Measurements from ENCODE around the gene TTC38. TPM values are rescaled to one million over a fixed set of nuclear protein-coding genes. Genes with fewer than 3 reads are reported as not detected.

The TTC38 gene
- total RNA-seq, 1 experiment from 2014 or later, result 37.0 TPM

DNA sequence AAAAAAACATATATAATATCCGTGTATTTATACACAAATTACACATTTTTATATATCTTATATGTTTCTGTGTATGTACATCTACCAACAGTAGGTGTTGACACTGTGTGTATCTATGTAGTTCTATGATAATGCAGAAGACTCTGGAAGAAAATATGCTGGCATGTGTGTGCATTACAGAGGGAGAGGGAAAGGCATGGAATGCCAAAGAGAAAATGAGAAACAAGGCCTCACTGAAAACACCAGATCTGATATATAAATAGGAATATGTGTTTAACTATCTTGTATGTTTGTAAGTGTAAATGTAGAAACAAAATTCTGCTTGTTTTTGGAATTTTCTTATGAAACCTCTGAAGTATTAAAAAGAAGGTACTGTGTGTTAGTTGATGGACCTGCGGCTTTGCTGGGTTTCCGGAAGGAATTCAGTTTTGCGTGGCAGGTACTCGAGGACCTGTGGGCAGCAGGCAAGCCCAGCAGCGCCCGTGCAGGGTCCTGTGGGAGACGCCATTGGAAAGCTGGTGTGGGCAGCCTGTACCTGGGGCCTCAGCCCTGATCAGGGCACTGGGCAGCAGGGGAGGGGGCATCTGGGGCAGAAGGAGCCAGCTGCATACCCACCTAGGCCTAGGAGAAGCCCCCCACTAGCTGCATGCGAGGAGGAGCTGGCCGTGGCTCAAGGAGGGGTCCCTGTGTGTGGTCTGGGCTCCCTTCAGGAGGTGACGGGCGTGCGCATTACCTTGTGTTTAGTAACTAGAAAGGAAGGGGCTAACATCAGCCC, 60.1 kb downstream of the TTC38 start:
- no peak for DNase-seq (ENCODE audit: low spot score)

DNA sequence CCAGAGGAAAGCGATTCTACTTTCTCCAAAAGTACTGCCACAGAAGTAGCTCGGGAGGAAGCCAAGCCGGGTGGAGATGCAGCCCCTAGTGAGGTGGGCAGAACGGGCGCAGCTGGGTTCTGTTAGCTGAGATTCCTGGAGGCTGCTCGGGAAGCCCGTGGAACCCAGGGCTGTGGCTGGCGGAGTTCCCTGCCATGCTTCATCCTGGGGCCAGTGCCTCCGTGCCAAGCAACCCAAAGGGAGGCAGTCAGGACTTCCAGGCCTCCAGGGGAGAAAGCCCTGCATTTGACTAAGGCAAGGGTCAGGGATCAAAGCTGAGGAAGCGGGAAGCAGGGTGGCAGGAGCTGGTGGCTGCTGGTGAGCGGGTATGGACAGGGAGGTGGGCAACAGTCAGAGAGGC, 61.0 kb downstream of the TTC38 start:
- no peak for DNase-seq (ENCODE audit: low spot score)

DNA sequence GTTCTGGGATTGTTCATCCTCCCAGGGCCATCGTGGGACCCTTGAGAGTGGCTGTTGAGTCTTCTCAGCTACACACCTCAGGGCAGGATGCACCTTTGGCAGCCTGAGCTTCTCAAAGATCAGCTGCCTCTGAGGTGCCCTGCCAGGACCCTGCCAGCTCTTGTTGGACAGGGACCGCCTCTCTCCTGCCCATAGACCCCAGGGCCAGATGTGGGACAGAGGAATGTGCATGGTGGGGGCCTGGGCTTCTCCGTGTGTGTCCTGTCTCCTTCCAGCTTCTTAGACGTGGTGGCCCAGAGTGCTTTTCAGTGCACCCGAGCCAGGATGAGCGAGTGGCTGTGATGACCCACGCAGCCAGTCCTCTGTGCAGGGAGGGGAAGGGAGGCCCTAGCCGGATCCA, 61.8 kb downstream of the TTC38 start:
- no peak for DNase-seq (ENCODE audit: low spot score)

DNA sequence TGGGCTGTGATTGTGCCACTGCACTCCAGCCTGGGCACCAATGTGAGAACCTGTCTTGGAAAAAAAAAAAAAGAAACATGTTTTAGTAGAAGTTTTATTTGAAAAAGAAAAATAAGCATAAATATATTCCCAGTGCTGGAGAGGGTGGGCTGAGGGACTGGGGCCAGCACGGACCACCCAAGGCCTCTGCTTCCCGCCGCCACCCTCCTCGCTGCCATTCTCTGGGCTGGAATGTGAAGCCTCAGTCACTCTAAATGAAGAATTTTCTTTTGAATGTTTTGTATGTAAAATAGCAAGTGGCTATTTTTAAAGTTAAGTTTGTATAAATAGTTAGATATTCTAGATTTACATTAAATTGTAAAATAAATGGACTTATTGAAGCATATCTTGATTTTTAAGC, 62.6 kb downstream of the TTC38 start:
- no peak for DNase-seq (ENCODE audit: low spot score)

DNA sequence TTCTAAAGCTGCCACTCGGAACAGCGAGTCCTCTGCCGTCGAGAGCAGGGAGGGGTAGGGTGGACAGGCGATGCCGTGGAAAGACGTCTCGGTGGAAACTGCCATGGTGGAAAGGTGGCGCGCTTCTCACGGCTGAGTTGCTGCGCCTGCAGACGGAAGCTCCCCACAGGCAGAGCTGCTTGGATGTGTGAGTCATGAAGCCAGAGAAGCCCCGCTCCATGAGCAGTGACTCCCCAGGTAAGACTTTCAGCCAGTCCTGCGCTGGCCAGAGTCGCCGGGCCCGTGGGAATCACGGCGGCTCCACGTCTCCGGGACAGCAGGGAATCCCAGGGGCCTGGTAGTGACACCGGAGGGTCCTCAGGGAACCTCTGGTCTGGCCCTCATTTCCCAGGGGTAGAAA, 63.7 kb downstream of the TTC38 start:
- no peak for DNase-seq (ENCODE audit: low spot score)

DNA sequence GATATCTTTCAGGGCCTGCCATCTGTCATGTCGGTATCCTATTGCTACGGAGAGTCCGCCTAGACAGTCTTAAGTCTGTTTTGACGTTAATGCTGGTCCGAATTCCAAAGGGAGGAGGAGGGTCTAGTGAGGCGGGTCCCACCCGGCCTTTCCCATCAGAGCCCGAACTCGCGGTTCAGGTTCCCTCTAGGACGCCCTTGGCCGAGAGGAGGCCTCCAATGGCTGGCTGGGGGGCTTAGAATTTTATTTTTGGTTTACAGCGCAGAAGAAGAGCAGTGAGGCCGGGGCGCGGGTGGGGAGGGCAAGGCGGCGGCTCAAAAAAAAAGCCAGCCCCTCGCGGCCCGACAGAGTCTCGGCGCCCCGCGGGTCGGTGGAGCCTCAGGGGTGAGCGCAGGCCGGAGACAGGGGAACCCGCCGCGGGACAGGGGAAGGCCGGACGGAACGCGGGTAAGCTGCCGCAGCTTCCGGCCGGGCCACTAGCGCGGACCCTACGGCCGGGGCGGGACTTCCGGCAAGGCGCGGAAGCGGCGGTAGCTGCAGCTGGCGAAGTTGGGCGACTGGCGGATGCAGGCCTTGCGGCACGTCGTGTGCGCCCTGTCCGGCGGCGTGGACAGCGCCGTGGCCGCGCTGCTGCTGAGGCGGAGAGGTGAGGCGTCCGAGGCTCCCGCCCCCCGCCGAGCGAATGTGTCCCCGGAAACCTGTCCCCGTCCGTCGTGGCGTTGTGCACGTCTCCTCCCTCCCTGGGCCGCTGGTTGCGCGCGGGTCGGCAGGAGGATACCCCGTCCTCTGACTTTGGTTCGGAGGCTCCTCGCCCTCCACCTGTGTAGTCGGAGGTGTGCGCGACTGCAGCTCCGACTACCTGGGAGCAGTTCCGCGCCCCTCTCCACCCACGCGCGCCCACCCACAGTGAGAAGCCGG, 67.7 kb downstream of the TTC38 start, which contains the start of gene TRMU:
TRMU (plus strand) TSS at position 514 of the 918 bp plus-strand sequence; CDS start at position 565, 51 bp downstream.
- DNase-seq (ENCODE audit: low spot score), result peak; percentile 73

DNA sequence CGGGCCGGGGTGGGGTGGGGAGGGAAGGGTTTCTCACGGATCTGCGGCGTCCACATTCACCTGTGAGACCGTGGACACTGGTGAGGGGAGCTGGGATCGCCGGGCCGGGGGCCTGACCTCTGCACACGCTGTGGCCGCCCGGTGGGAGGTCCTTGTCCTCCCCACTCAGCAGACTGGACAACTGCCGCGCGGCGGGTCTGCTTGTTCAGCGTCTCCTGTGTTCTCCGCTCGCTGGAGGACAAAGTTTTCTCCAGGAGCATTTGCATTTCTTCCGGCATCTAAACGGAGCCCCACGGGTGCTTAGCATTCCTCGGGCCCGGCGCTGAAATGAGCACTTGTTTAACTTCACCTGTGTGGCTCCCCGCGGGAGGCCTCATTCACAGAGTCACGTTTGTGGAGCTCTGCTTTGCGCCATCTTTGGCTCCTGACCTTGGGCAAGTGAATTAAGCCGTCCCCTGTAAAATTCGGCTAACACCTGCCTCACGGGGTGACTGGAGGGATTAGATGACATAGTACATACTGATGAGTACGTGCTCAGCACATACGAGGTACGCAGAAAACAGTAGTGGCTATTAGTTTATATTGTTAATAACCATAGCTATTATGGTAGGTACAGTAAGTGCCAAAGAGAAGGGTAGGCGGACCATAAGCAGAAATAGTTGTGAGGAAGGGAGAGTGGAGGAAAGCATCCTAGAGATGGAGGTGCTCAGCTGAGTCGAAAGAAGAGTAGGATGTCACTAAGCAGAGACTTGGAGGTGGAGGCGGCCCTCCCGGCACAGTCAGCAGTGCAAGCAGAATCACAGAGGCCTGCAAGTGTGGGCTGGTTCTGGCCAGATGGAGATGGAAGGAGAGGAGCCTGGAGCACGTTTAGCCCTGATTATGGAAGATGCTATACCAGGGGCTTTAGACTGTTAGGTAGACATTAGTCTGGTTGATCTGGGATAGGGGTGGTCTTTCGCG, 68.6 kb downstream of the TTC38 start:
- DNase-seq (ENCODE audit: low spot score), result peak; percentile 4

DNA sequence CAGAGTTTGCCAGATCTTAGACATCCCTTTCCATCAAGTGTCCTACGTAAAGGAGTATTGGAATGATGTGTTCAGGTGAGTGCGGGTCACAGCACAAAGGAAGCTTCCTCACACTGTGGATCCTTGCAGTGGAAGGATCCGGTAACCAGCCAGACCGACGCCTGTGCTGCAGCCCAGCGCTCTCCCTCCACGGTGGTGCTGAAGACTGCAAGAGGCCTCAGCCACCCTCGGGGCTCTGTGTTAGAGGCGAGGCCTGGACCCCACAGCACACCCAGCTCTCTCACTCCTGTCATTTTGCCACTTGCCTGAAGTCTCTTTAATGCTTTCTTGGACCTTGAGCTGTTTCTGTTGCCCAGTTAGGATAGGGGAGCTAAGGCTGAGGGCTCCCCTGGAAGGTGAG, 70.1 kb downstream of the TTC38 start:
- DNase-seq (ENCODE audit: low spot score), result no peak

DNA sequence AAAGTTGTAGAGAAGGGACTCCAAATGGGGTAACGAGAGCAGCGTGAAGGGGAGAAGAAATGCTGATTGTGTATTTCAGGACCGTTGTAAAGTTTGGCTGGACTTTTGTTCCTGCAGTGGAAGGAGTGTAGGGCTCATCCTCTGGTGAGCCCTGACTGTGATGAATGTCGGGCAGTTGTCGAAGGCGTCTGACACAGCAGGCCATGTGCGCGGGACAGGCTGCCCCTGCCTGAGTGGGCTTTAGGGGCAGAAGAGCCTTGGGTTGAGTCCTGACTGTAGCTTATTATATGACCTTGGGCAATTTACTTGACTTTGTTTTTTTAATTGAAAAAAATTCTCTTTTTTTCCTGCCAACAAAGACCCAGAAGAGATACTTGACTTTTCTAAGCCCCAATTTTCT, 70.8 kb downstream of the TTC38 start:
- DNase-seq (ENCODE audit: low spot score), result no peak

DNA sequence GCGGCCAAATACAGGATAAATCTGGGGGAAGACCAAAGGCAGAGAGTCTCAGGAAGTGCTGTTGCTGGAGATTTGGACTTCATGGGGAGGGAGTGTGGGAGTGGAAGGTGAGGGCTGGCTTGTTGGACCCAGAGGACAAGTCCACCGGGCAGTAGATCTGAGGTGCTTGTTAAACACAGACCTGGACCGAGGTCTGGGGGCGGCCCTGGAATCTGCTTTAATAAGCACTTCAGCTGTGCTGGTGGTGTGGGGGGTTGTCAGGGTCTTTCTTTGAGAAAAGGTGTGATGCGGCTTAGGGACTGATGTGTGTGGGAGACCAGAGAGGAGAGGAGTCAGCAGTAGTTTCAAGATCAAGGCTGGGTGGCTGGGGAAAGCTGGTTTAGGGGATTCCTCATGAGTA, 72.1 kb downstream of the TTC38 start:
- DNase-seq (ENCODE audit: low spot score), result no peak

DNA sequence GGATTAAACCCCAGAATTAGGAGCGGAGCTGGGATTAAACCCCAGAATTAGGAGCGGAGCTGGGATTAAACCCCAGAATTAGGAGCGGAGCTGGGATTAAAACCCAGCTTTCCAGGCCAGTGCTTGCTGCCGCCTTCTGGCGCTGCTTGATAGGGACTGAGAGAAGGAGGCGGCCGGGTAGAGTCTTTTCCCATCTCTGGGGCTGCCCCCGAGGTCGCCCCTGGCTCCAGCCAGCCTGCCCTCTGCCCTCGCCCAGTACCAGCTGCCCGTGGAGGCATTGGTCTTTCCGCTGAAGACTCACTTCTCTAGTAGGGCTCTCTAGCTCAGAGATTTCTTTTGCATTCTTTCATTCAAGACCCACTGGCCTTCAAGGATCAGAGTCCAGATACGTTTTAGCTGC, 72.9 kb downstream of the TTC38 start:
- DNase-seq (ENCODE audit: low spot score), result no peak

Other genes starting within 250 kb of the TTC38 start
- 14.6 and 18.1 TPM in 2 replicates for gene PPARA, start 117.5 kb upstream of the TTC38 start, total RNA-seq (2014; rRNA removed; shearing (Covaris generic))
- gene CDPF1, start 17.7 kb upstream of the TTC38 start, total RNA-seq (2014; rRNA removed; shearing (Covaris generic)), result 9.5 and 19.5 TPM in 2 replicates
- not detected in 2 replicates for gene PKDREJ, start 4.7 kb upstream of the TTC38 start, total RNA-seq (2014; rRNA removed; shearing (Covaris generic))
- 22.0 and 23.5 TPM in 2 replicates for gene GTSE1, start 28.9 kb downstream of the TTC38 start, total RNA-seq (2014; rRNA removed; shearing (Covaris generic))
- gene TRMU, start 67.7 kb downstream of the TTC38 start, total RNA-seq (2014; rRNA removed; shearing (Covaris generic)), result 56.3 and 64.7 TPM in 2 replicates